Measurements from ENCODE around the gene AMIGO1. TPM values are rescaled to one million over a fixed set of nuclear protein-coding genes. Genes with fewer than 3 reads are reported as not detected.
A peak's percentile ranks its signal among the peaks of the same experiment; 100 is the strongest.

The AMIGO1 gene, protein sequence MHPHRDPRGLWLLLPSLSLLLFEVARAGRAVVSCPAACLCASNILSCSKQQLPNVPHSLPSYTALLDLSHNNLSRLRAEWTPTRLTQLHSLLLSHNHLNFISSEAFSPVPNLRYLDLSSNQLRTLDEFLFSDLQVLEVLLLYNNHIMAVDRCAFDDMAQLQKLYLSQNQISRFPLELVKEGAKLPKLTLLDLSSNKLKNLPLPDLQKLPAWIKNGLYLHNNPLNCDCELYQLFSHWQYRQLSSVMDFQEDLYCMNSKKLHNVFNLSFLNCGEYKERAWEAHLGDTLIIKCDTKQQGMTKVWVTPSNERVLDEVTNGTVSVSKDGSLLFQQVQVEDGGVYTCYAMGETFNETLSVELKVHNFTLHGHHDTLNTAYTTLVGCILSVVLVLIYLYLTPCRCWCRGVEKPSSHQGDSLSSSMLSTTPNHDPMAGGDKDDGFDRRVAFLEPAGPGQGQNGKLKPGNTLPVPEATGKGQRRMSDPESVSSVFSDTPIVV
- total RNA-seq, result 10 to 100 TPM; 11.0 to 15.1 TPM

DNA sequence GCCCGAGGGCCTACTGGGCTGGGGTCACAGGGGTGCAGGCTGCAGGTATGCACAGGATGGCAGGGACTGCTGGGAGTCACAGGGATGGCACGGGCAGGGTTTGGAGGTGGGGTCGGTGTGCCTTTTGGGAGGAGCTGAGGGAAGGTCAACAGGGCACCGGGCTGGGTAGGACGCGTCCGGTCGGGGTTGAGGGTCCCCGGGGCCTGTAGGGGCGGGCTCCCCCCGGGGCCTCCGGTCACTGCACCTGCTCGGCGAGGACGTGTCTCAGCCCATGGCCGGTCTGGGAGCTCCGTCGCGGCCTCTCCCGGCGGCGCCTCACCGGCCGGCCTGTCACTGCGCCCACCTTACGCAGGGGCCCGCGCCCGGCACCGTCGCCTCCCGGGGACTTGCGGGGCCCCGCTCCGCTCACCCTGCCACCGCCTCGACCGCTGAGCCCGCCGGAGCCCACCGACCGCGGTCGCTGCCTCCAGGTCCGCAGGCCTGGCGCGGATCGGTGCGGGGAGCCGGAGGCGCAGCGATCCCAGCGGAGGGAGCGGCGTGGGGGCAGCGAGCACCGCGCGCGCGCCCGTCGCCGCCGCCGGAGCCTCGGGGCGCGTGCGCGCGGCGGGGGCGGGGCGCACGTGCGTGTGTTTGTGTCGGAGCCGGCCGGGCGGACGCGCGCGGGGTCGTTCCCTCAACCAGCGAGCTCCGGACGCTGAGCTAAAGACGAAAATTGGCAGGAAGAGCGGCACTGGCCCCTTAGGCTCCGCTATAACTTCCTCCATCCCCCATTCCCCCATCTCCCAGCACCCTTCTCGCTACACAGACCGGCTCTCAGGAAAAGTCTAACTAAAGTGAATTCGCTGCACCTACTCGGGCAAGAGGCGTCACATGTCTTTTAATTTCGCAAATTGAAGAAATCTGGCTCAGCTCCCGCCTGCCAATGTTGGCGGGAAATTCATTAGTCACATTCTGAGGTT is at the start of gene AMIGO1:
AMIGO1 (minus strand) TSS at position 552 of the 959 bp plus-strand sequence. CDS start 815 bp downstream, outside the sequence.
- Histone ChIP-seq H3K27ac (peak within 1 kb of the TSS; percentile 57 to 65), H3K27me3 (no peaks in the 10 kb centered on the region), H3K4me1 (peaks cover 0 to 19% of the 10 kb centered on the region in 2 donors), H3K4me3 (peak within 1 kb of the TSS; percentile 69 to 77), H3K36me3 (no peaks in the 10 kb centered on the region), H3K9me3 (no peaks in the 10 kb centered on the region)
- DNase-seq (ENCODE audit: low spot score), result no peak
- TF ChIP-seq, protein P1, sequence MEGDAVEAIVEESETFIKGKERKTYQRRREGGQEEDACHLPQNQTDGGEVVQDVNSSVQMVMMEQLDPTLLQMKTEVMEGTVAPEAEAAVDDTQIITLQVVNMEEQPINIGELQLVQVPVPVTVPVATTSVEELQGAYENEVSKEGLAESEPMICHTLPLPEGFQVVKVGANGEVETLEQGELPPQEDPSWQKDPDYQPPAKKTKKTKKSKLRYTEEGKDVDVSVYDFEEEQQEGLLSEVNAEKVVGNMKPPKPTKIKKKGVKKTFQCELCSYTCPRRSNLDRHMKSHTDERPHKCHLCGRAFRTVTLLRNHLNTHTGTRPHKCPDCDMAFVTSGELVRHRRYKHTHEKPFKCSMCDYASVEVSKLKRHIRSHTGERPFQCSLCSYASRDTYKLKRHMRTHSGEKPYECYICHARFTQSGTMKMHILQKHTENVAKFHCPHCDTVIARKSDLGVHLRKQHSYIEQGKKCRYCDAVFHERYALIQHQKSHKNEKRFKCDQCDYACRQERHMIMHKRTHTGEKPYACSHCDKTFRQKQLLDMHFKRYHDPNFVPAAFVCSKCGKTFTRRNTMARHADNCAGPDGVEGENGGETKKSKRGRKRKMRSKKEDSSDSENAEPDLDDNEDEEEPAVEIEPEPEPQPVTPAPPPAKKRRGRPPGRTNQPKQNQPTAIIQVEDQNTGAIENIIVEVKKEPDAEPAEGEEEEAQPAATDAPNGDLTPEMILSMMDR (IDR thresholded peaks at IDR 0.05), result no peak

- TF ChIP-seq, protein P1 (IDR thresholded peaks at IDR 0.05), result no peak
- Histone ChIP-seq H3K27me3 (no peaks in the 10 kb centered on the region), H3K4me1 (peaks cover 0 to 26% of the 10 kb centered on the region in 2 donors), H3K9me3 (no peaks in the 10 kb centered on the region), H3K36me3 (no peaks in the 10 kb centered on the region), H3K4me3 (no peak overlapping the region), H3K27ac (no peak overlapping the region)
- DNase-seq (ENCODE audit: low spot score), result no peak
Observed at GRCh38 chr1:109557520-109557919, 48.0 kb upstream of the AMIGO1 start.

- TF ChIP-seq, protein P1 (IDR thresholded peaks at IDR 0.05), result no peak
- Histone ChIP-seq H3K4me1 (peaks cover 0 to 22% of the 10 kb centered on the region in 2 donors), H3K4me3 (no peak overlapping the region), H3K9me3 (no peaks in the 10 kb centered on the region), H3K36me3 (no peaks in the 10 kb centered on the region), H3K27me3 (no peaks in the 10 kb centered on the region), H3K27ac (no peak overlapping the region)
- DNase-seq (ENCODE audit: low spot score), result no peak
Observed at GRCh38 chr1:109556563-109556962, 47.0 kb upstream of the AMIGO1 start.

DNA sequence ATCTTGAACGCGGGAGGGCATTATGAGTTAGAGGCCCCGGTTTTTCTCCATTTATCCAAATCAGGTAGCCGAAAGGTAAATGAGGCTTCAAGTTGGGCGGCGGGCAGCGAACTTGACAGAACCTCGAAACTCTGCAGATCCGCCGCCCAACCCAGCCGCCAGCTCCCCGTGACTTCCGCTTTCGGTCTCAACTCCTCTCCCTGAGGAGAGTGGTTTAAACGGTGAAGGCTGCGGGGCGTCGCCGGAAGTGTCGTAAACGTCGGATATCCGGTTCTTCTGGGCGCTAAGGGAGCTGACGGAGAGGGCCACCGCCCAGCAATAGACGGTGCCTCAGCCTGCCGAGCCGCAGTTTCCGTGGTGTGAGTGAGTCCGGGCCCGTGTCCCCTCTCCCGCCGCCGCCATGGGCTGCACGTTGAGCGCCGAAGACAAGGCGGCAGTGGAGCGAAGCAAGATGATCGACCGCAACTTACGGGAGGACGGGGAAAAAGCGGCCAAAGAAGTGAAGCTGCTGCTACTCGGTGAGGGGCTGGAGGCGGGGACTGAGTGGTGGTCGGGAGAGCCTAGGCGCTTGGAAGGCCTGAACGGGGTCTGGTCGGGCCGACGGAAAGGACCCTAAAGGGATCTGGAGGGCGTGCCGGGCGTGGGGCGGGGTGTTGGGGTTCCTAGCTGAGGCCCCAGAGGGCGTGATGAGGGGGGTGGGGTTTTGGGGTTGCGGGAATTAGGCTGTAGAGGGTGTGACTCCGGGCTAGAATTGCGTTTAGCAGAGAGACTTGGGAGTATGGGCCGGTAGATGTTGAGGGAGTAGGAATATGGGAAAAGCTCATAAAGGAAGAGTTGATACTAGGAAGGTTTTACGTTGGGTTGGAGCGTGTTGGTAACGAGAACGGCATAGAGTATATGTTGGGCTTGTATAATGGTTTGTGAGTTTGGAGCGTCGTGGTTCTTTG is 39.1 kb upstream of the AMIGO1 start, which contains the start of gene GNAI3:
GNAI3 (plus strand) TSS at position 295 of the 947 bp plus-strand sequence; CDS start at position 401, 106 bp downstream.
- Histone ChIP-seq H3K36me3 (no peaks in the 10 kb centered on the region), H3K4me3 (peak within 1 kb of the TSS; percentile 89 to 97), H3K4me1 (peaks cover 0 to 39% of the 10 kb centered on the region in 2 donors), H3K27ac (peak within 1 kb of the TSS; percentile 94 to 96), H3K9me3 (no peaks in the 10 kb centered on the region), H3K27me3 (no peaks in the 10 kb centered on the region)
- TF ChIP-seq, protein P1 (IDR thresholded peaks at IDR 0.05), result no peak
- DNase-seq (ENCODE audit: low spot score), result peak; percentile 98
